Activated naive CD8-positive, alpha-beta T cell treated with anti-CD3 and anti-CD28 coated beads for 36 hours (primary cell): ENCODE data around the gene SSBP1. TPM values are rescaled to one million over a fixed set of nuclear protein-coding genes. Genes with fewer than 3 reads are reported as not detected.
"Not testable (repeated sequence)": the region's sequence is repeated elsewhere in the genome, so short reads cannot be mapped to it uniquely, and the experiment has no call there.

Experiments
- DNase-seq: peaks from one replicate; pipeline ENCODE4 v3.0.0; 2021
- H3K27ac Mint-ChIP-seq: one replicate; pipeline ENCODE4 v1.8.0; 2022; ENCODE audit warnings: mild to moderate bottlenecking, moderate library complexity, mixed read lengths
- H3K27me3 Mint-ChIP-seq: one replicate; pipeline ENCODE4 v1.8.0; 2022; ENCODE audit warnings: mild to moderate bottlenecking, mixed read lengths
- H3K36me3 Mint-ChIP-seq: one replicate; pipeline ENCODE4 v1.8.0; 2021; ENCODE audit warnings: mild to moderate bottlenecking, mixed read lengths
- H3K4me1 Mint-ChIP-seq: one replicate; pipeline ENCODE4 v1.8.0; 2021; ENCODE audit warnings: mixed read lengths
- H3K4me3 Mint-ChIP-seq: one replicate; pipeline ENCODE4 v1.8.0; 2022; ENCODE audit warnings: mild to moderate bottlenecking, moderate library complexity, mixed read lengths
- H3K9me3 Mint-ChIP-seq: one replicate; pipeline ENCODE4 v1.8.0; 2022; ENCODE audit warnings: mixed read lengths
- total RNA-seq, 2 experiments: library from RNA; stranded (reverse); gene quantifications; one replicate each; pipeline ENCODE4 v1.2.3, GENCODE V29; 2021

The SSBP1 gene
- total RNA-seq, 2 experiments from 2014 or later = 309 to 318 TPM

GRCh38 chr7:141722529-141722928 lies 15.6 kb upstream of the SSBP1 start:
- no peaks in the 10 kb centered on the region for H3K9me3 Mint-ChIP-seq
- no peaks in the 10 kb centered on the region for H3K36me3 Mint-ChIP-seq
- H3K4me3 Mint-ChIP-seq = no peak overlapping the region
- no peaks in the 10 kb centered on the region for H3K4me1 Mint-ChIP-seq
- H3K27me3 Mint-ChIP-seq = no peaks in the 10 kb centered on the region
- no peak overlapping the region for H3K27ac Mint-ChIP-seq
- DNase-seq = no peak

GRCh38 chr7:141729020-141729419 lies 9.1 kb upstream of the SSBP1 start:
- H3K27me3 Mint-ChIP-seq = no peaks in the 10 kb centered on the region
- H3K4me1 Mint-ChIP-seq = no peaks in the 10 kb centered on the region
- no peak overlapping the region for H3K27ac Mint-ChIP-seq
- no peaks in the 10 kb centered on the region for H3K36me3 Mint-ChIP-seq
- no peak overlapping the region for H3K4me3 Mint-ChIP-seq
- DNase-seq = no peak
- no peaks in the 10 kb centered on the region for H3K9me3 Mint-ChIP-seq

- no peak for DNase-seq
- Mint-ChIP-seq H3K36me3 (no peaks in the 10 kb centered on the region), H3K27me3 (no peaks in the 10 kb centered on the region), H3K4me1 (peaks cover 3% of the 10 kb centered on the region), H3K27ac (no peak overlapping the region), H3K9me3 (no peaks in the 10 kb centered on the region), H3K4me3 (no peak overlapping the region)
Observed at GRCh38 chr7:141731476-141732149, 6.5 kb upstream of the SSBP1 start.

- Mint-ChIP-seq H3K27me3 (no peaks in the 10 kb centered on the region), H3K36me3 (peaks cover 29% of the 10 kb centered on the region), H3K4me1 (peaks cover 27% of the 10 kb centered on the region), H3K9me3 (no peaks in the 10 kb centered on the region), H3K27ac (peak overlapping the region; percentile 98), H3K4me3 (peak overlapping the region; percentile 98)
- DNase-seq = no peak
Observed at GRCh38 chr7:141737118-141737835, 881 bp upstream of the SSBP1 start.

GRCh38 chr7:141738592-141739013 lies 445 bp downstream of the SSBP1 start:
- no peak for DNase-seq
- Mint-ChIP-seq H3K4me1 (peaks cover 29% of the 10 kb centered on the region), H3K9me3 (no peaks in the 10 kb centered on the region), H3K27ac (peak overlapping the region; percentile 98), H3K36me3 (peaks cover 35% of the 10 kb centered on the region), H3K4me3 (peak overlapping the region; percentile 98), H3K27me3 (no peaks in the 10 kb centered on the region)

GRCh38 chr7:141739250-141739649 lies 1.1 kb downstream of the SSBP1 start:
- no peak for DNase-seq
- peaks cover 31% of the 10 kb centered on the region for H3K4me1 Mint-ChIP-seq
- H3K9me3 Mint-ChIP-seq = no peaks in the 10 kb centered on the region
- peaks cover 40% of the 10 kb centered on the region for H3K36me3 Mint-ChIP-seq
- no peaks in the 10 kb centered on the region for H3K27me3 Mint-ChIP-seq
- H3K4me3 Mint-ChIP-seq = peak overlapping the region; percentile 98
- H3K27ac Mint-ChIP-seq = peak overlapping the region; percentile 98

- peaks cover 26% of the 10 kb centered on the region for H3K4me1 Mint-ChIP-seq
- no peak for DNase-seq
- H3K4me3 Mint-ChIP-seq = no peak overlapping the region
- no peaks in the 10 kb centered on the region for H3K27me3 Mint-ChIP-seq
- H3K9me3 Mint-ChIP-seq = no peaks in the 10 kb centered on the region
- H3K36me3 Mint-ChIP-seq = peaks cover 48% of the 10 kb centered on the region
- peak overlapping the region; percentile 36 for H3K27ac Mint-ChIP-seq
Observed at GRCh38 chr7:141742229-141742628, 4.1 kb downstream of the SSBP1 start.

GRCh38 chr7:141744131-141744530 lies 6.0 kb downstream of the SSBP1 start:
- peaks cover 25% of the 10 kb centered on the region for H3K4me1 Mint-ChIP-seq
- H3K36me3 Mint-ChIP-seq = peaks cover 45% of the 10 kb centered on the region
- H3K27me3 Mint-ChIP-seq = no peaks in the 10 kb centered on the region
- H3K4me3 Mint-ChIP-seq = no peak overlapping the region
- no peaks in the 10 kb centered on the region for H3K9me3 Mint-ChIP-seq
- no peak for DNase-seq
- no peak overlapping the region for H3K27ac Mint-ChIP-seq

GRCh38 chr7:141748396-141748795 lies 10.2 kb downstream of the SSBP1 start:
- Mint-ChIP-seq H3K9me3 (peaks cover 24% of the 10 kb centered on the region), H3K36me3 (peaks cover 60% of the 10 kb centered on the region), H3K27ac (no peak overlapping the region), H3K4me1 (peaks cover 5% of the 10 kb centered on the region), H3K4me3 (no peak overlapping the region), H3K27me3 (no peaks in the 10 kb centered on the region)
- DNase-seq = no peak

GRCh38 chr7:141751904-141752303 lies 13.7 kb downstream of the SSBP1 start:
- not testable (repeated sequence) for H3K4me3 Mint-ChIP-seq, DNase-seq, H3K27me3 Mint-ChIP-seq, H3K4me1 Mint-ChIP-seq, H3K27ac Mint-ChIP-seq
- Mint-ChIP-seq H3K36me3 (peaks cover 74% of the 10 kb centered on the region), H3K9me3 (peaks cover 24% of the 10 kb centered on the region)

- no peaks in the 10 kb centered on the region for H3K27me3 Mint-ChIP-seq
- H3K4me1 Mint-ChIP-seq = no peaks in the 10 kb centered on the region
- H3K4me3 Mint-ChIP-seq = no peak overlapping the region
- no peak overlapping the region for H3K27ac Mint-ChIP-seq
- peaks cover 24% of the 10 kb centered on the region for H3K9me3 Mint-ChIP-seq
- no peak for DNase-seq
- H3K36me3 Mint-ChIP-seq = peaks cover 79% of the 10 kb centered on the region
Observed at GRCh38 chr7:141752634-141753033, 14.5 kb downstream of the SSBP1 start.

GRCh38 chr7:141754939-141755338 lies 16.8 kb downstream of the SSBP1 start:
- H3K4me3 Mint-ChIP-seq = no peak overlapping the region
- H3K27me3 Mint-ChIP-seq = no peaks in the 10 kb centered on the region
- no peaks in the 10 kb centered on the region for H3K4me1 Mint-ChIP-seq
- peaks cover 74% of the 10 kb centered on the region for H3K36me3 Mint-ChIP-seq
- H3K9me3 Mint-ChIP-seq = peaks cover 23% of the 10 kb centered on the region
- no peak overlapping the region for H3K27ac Mint-ChIP-seq
- DNase-seq = no peak

- H3K36me3 Mint-ChIP-seq = peaks cover 38% of the 10 kb centered on the region
- H3K4me1 Mint-ChIP-seq = no peaks in the 10 kb centered on the region
- H3K4me3 Mint-ChIP-seq = no peak within 1 kb of the TSS
- no peaks in the 10 kb centered on the region for H3K9me3 Mint-ChIP-seq
- H3K27ac Mint-ChIP-seq = no peak within 1 kb of the TSS
- no peak for DNase-seq
- no peaks in the 10 kb centered on the region for H3K27me3 Mint-ChIP-seq
Observed at GRCh38 chr7:141763797-141764196, 25.6 kb downstream of the SSBP1 start, which contains the start of gene TAS2R3. TAS2R3 (plus strand) TSS chr7:141764097; CDS start chr7:141764159, 62 bp downstream.

GRCh38 chr7:141770083-141770583 lies 32.0 kb downstream of the SSBP1 start:
- peaks cover 52% of the 10 kb centered on the region for H3K36me3 Mint-ChIP-seq
- not testable (repeated sequence) for H3K27ac Mint-ChIP-seq, H3K4me1 Mint-ChIP-seq, H3K9me3 Mint-ChIP-seq, DNase-seq, H3K27me3 Mint-ChIP-seq, H3K4me3 Mint-ChIP-seq

- Mint-ChIP-seq H3K27ac (no peak within 1 kb of the TSS), H3K27me3 (no peaks in the 10 kb centered on the region), H3K4me1 (no peaks in the 10 kb centered on the region), H3K4me3 (no peak within 1 kb of the TSS), H3K36me3 (peaks cover 62% of the 10 kb centered on the region), H3K9me3 (peaks cover 10% of the 10 kb centered on the region)
- DNase-seq = no peak
Observed at GRCh38 chr7:141776374-141776773, 38.2 kb downstream of the SSBP1 start, which contains the start of gene TAS2R4. TAS2R4 (plus strand) TSS chr7:141776674; CDS start chr7:141778489, 1,815 bp downstream.
